Inflammatory macrophage treated with lipopolysaccharide for 1 hour (primary cell): ENCODE data around the gene ZNF711.
"Not testable (repeated sequence)": the region's sequence is repeated elsewhere in the genome, so short reads cannot be mapped to it uniquely, and the experiment has no call there.

Source experiments
- DNase-seq, 2 donors: peaks; one replicate each; pipeline ENCODE4 v3.0.0-alpha.2; 2020 to 2022

The ZNF711 gene

GRCh38 chrX:85243761-85244449 is at the start of gene ZNF711, which contains the start of gene SATL1:
Gene ZNF711, plus strand, starts transcription at chrX:85243991. Its CDS starts 3,582 bp downstream, at chrX:85247573.
Gene SATL1, minus strand, starts transcription at chrX:85243779. Its CDS starts 134,811 bp downstream, at chrX:85108968.
- DNase-seq, result peak; percentile 12 to 28

GRCh38 chrX:85196319-85196718 is 47.5 kb upstream of the ZNF711 start:
- no peak for DNase-seq

- no peak for DNase-seq
Measured at GRCh38 chrX:85203461-85203970, 40.3 kb upstream of the ZNF711 start.

DNA sequence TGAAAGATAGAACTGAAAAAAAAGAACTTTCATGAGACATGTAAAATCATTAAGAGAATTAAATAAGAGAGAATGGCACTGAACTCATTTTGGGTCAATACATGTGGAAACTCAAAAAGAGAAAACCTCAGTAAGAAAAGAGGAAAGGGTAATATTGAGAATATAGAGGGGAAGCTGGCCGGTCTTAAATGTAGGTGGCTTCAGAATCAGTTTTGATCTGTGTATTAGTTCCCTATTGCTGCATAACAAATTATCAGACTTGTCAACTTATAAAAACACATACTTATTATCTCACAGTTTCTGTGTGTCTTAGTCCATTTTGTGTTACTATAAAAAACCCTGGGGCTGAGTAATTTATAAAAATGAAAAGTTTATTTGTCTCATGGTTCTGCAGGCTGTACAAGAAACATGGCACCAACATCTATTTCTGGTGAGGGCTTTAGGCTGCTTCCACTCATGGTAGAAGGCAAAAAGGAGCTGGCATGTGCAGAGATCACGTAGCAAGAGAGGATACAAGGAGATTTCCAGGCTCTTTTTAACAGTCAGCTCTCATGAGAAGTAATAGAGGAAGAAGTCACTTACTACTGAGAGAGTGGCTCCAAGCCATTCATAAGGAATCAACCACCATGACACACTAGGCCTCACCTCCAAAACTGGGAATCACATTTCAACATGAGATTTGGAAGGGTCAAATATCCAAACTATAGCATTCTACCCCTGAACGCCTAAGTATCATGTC is 29.8 kb upstream of the ZNF711 start:
- DNase-seq, result no peak

- no peak for DNase-seq
Measured at GRCh38 chrX:85215946-85216345, 27.8 kb upstream of the ZNF711 start.

DNA sequence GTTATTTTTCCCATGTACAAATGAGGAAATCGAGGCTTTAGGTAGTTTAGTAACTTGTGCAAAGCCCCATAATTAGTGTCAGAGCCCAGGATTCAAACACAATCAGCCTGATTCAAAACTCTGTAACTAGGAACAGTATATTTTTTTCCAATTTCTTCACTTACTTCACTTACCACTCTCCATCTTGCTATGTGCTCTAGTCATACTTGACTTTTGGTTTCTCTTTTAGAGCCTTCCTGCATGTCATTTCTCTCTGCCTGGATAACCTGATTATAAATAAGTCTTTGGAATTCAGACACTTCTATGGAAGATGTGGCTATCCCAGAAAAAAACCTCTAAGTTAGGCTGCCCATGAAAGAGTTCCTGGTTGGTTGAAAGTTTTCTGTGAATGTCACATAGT is 22.4 kb upstream of the ZNF711 start:
- no peak for DNase-seq

GRCh38 chrX:85223359-85223758 is 20.4 kb upstream of the ZNF711 start:
- no peak for DNase-seq

GRCh38 chrX:85243155-85243554 is 636 bp upstream of the ZNF711 start:
- DNase-seq, result no peak

DNA sequence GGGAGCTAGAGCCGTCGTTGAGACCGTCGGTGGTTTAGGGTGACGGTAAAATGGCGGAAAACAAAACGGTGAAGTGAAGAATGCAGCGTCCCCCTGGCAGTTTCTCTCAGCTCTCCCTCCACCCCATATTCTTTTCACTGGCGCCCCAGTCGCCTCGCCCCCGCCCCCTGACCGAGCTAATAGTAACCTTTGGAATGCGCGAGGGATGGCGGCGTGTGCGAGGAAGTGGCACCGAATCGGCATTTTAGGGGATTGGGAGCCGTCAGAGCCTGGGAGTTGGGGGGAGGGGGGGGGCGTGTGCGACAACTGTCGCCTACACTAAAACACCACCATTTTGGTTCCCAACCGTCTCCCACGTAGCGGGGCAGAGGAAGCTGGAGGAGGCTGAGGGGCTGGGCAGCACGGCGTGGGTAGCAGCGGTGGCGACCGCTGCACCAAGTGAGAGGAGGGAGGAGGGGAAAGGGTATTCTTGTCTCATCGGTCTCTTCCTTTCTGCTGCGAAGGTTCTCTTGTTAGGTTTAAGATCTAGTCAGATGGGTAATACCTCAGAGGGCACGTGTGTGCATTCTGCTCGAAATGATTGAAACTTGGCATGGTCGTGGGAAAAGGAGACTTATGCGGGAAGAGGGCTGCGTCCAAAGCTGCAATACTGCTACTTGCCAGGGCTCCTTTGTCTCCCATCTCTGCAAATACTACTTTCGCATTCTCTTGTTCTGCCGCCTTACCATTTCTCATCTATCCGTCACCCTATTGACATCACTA is 840 bp downstream of the ZNF711 start:
- peak; percentile 5 to 11 for DNase-seq

DNA sequence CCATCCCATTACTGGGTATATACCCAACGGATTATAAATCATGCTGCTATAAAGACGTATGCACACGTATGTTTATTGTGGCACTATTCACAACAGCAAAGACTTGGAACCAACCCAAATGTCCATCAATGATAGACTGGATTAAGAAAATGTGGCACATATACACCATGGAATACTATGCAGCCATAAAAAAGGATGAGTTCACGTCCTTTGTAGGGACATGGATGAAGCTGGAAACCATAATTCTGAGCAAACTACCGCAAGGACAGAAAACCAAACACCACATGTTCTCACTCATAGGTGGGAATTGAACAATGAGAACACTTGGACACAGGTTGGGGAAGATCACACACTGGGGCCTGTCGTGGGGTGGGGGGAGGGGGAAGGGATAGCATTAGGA is 41.5 kb downstream of the ZNF711 start:
- not testable (repeated sequence) for DNase-seq

GRCh38 chrX:85288992-85289723 is 45.4 kb downstream of the ZNF711 start:
- no peak for DNase-seq

DNA sequence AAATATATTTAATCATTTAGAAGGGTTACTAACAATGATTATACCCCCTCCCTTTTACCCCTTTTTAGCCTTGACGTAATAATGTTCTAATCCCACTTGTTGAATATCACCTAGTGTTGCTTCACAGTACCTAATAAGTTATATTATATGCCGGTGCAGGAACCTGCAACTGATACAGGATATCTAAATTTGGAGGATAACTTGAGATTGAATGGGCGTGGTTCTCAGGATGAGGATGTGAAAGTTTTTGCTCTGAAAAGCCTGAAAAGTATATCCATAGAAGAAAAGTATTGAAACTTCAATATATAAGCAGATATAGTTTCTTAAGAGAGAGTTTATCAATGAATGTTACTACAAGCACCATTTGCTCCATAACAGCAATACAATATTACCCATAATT is 59.8 kb downstream of the ZNF711 start:
- DNase-seq, result no peak

GRCh38 chrX:85309717-85310116 is 65.9 kb downstream of the ZNF711 start:
- DNase-seq, result no peak

DNA sequence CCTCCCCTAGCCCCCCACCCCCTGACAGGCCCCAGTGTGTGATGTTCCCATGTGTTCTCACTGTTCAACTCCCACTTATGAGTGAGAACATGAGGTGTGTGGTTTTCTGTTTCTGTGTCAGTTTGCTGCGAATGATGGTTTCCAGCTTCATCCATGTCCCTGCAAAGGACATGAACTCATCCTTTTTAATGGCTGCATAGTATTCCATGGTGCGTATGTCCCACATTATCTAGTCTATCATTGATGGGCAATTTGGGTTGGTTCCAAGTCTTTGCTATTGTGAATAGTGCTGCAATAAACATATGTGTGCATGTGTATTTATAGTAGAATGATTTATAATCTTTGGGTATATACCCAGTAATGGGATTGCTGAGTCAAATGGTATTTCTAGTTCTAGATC is 67.6 kb downstream of the ZNF711 start:
- not testable (repeated sequence) for DNase-seq
